Astrocyte (in vitro differentiated cells and primary cell): ENCODE results near the gene CACNA1A.

Experiments
- EZH2 ChIP-seq: IDR thresholded peaks from 2 replicates; pipeline ENCODE4 v1.6.1; 2012; ENCODE audit warnings: mild to moderate bottlenecking, low read length, inconsistent platforms; ENCODE audit not compliant: insufficient read depth
- TF ChIP-seq, protein P1 (sequence below): IDR thresholded peaks from 2 replicates; pipeline ENCODE4 v1.5.1; 2011; ENCODE audit warnings: low read depth, mild to moderate bottlenecking, inconsistent platforms, low read length, moderate library complexity; ENCODE audit not compliant: insufficient read depth

DNA sequence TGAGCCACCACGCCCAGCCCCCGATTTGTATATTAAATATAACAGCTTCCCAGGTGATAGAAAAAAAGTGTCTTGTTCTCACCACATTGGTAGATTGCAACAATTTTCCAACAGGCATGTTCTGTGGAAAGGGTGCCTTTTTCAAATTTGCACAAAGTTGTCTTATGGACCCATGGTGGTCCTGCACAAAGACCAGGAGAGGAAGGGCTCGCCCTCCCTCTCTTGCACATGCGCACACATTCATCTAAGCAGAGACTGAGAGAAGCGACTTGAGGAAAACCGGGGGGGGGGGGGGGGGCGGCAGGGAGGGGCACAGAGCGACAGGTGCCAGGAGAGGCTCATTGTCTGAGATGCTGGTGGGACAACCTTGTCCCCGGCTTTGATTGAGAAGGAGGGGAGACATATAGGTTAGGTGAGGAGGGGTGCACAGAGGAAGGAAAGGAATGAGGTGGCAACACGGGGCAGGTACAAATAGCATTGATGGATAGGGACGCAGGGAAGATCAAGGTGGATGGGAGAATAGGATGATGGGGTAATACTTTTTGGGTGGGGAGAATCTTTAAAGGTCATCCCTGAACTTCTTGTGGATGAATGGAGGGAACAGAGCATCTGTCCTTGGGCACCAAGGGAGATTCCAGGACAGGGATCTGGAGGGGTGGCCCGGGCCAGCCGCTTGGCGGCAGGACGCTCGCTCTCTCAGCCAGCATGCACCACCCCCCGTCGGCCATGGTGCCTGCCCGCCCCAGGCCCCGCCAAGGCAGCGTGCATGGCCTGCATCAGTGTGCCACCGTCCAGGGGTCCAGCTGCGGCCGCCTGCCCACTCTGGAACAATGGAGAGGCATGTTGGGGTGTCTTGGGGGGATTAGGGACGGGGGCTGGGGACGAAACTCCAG lies 280.1 kb downstream of the CACNA1A start:
- no peak for TF ChIP-seq EZH2
- TF ChIP-seq, protein P1, sequence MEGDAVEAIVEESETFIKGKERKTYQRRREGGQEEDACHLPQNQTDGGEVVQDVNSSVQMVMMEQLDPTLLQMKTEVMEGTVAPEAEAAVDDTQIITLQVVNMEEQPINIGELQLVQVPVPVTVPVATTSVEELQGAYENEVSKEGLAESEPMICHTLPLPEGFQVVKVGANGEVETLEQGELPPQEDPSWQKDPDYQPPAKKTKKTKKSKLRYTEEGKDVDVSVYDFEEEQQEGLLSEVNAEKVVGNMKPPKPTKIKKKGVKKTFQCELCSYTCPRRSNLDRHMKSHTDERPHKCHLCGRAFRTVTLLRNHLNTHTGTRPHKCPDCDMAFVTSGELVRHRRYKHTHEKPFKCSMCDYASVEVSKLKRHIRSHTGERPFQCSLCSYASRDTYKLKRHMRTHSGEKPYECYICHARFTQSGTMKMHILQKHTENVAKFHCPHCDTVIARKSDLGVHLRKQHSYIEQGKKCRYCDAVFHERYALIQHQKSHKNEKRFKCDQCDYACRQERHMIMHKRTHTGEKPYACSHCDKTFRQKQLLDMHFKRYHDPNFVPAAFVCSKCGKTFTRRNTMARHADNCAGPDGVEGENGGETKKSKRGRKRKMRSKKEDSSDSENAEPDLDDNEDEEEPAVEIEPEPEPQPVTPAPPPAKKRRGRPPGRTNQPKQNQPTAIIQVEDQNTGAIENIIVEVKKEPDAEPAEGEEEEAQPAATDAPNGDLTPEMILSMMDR = no peak
